OCI-LY7 (cell line): ENCODE data around the gene LHX5.

Source experiments
- CTCF ChIP-seq: fragments of 200-600 bp; sonication (generic); conservative IDR thresholded peaks from 2 replicates; pipeline ENCODE4 v1.5.1; 2014; ENCODE audit warnings: mild to moderate bottlenecking, antibody characterized with exemption, low read length, moderate library complexity, mixed read lengths
- EZH2phosphoT487 ChIP-seq: fragments of 200-600 bp; sonication (generic); IDR thresholded peaks from 2 replicates; pipeline ENCODE4 v1.6.1; 2018; ENCODE audit warnings: low read depth, borderline replicate concordance, mild to moderate bottlenecking, mixed run types, antibody characterized with exemption, low read length, moderate library complexity, mixed read lengths

DNA sequence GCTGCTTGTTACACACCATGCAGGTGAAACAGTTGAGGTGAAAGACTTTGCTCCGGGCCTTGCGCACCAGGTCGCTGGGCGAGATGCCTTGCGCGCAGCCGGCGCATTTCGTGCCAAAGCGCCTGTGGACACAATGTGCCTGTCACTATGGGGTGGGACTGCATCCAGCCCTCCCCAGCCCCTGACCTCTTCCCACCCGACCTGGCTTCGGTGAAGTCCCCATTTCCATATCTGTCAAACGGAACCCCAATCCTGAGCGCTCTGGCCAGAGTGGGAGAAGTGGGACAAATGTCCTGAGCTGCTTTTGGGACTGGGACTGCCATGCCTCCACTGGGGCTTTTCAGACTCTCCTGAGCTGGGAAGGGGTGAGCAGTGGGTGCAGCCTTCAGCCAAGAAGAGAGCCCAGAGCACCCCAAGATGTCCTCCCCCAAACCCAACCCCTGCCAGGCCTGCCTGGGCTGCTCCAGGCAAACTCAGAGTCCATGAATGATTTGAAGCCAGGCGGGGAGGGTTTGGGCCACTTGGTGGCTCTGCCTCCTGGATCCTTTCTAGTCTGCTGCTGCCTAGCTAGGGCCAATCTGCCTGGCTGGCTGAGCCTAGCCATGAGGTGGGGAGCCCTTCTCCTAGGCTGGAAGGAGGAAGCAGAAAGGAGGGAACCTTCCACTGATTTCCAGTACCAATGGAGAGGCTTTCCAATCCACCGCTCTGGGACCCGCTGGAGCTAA lies 2.3 kb downstream of the LHX5 start:
- TF ChIP-seq CTCF (no peak), EZH2phosphoT487 (no peak)
